Mesothelial cell of epicardium (in vitro differentiated cells): ENCODE measurements around the gene SLC9A5. TPM values are rescaled to one million over a fixed set of nuclear protein-coding genes. Genes with fewer than 3 reads are reported as not detected.

Experiments used
- DNase-seq, 2 experiments: peaks; one replicate each; pipeline ENCODE4 v3.0.0; 2021; ENCODE audit warnings: low spot score in 2 of 2; ENCODE audit not compliant: unreplicated experiment in 2 of 2
- H3K27ac Mint-ChIP-seq: 2 replicates; pipeline ENCODE4 v1.8.0; 2021; ENCODE audit warnings: mixed read lengths
- H3K27me3 Mint-ChIP-seq: 2 replicates; pipeline ENCODE4 v1.8.0; 2021; ENCODE audit warnings: low read depth, mixed read lengths
- H3K36me3 Mint-ChIP-seq: 2 replicates; pipeline ENCODE4 v1.8.0; 2021; ENCODE audit warnings: mixed read lengths
- H3K4me1 Mint-ChIP-seq: 2 replicates; pipeline ENCODE4 v1.8.0; 2021; ENCODE audit warnings: mixed read lengths
- H3K4me3 Mint-ChIP-seq: 2 replicates; pipeline ENCODE4 v1.8.0; 2021; ENCODE audit warnings: mild to moderate bottlenecking, moderate library complexity, mixed read lengths
- H3K9me3 Mint-ChIP-seq: 2 replicates; pipeline ENCODE4 v1.8.0; 2021; ENCODE audit warnings: mixed read lengths
- total RNA-seq: library from RNA; stranded (reverse); gene quantifications from 3 replicates; pipeline ENCODE4 v1.2.1, GENCODE V29; 2021
- TF ChIP-seq, protein P1 (sequence below): fragments of 200-600 bp; sonication (generic); IDR thresholded peaks from one replicate; pipeline ENCODE4 v1.5.0; 2021; ENCODE audit warnings: antibody characterized with exemption; ENCODE audit not compliant: unreplicated experiment

Gene SLC9A5
- total RNA-seq, 1 donor from 2014 or later, result 3.5 TPM

DNA sequence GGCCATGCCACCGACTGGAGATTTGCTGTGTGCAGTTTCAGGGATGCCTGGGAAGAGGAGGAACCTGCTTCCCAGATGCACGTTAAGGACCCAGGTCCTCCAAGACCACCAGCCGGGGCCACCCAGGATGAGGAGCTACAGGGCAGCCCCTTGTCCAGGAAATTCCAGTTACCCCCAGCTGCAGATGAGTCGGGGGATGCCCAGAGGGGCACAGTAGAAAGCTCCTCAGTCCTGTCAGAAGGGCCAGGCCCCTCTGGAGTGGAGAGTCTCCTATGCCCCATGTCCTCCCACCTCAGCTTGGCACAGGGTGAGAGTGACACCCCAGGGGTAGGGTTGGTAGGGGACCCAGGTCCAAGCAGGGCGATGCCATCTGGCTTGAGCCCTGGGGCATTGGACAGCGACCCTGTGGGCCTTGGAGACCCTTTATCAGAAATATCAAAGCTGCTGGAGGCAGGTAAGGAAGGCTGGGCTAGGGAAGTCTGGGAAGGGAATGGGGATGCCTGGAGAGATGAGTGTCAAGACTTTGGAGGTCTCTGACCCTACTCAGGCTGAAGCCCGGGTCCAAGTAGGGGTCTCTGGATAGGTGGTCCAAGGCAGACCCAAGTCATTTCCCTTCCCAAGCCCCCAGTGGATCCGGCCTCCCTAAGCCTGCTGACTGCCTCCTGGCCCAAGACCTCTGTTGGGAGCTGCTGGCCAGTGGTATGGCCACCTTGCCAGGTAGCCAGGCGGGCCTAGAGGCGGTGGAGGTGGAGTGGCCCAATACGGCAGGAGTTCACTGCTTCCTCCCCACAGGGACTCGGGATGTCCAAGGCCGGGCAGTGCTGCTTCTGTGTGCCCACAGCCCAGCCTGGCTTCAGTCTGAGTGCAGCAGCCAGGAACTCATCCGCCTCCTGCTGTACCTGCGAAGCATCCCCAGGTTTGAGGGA lies 31.6 kb downstream of the SLC9A5 start:
- Mint-ChIP-seq H3K4me3 (peak overlapping the region; percentile 24), H3K9me3 (no peaks in the 10 kb centered on the region), H3K36me3 (peaks cover 3% of the 10 kb centered on the region), H3K27ac (no peak overlapping the region), H3K4me1 (peaks cover 5% of the 10 kb centered on the region), H3K27me3 (no peaks in the 10 kb centered on the region)
- DNase-seq, result no peak
- TF ChIP-seq, protein P1, sequence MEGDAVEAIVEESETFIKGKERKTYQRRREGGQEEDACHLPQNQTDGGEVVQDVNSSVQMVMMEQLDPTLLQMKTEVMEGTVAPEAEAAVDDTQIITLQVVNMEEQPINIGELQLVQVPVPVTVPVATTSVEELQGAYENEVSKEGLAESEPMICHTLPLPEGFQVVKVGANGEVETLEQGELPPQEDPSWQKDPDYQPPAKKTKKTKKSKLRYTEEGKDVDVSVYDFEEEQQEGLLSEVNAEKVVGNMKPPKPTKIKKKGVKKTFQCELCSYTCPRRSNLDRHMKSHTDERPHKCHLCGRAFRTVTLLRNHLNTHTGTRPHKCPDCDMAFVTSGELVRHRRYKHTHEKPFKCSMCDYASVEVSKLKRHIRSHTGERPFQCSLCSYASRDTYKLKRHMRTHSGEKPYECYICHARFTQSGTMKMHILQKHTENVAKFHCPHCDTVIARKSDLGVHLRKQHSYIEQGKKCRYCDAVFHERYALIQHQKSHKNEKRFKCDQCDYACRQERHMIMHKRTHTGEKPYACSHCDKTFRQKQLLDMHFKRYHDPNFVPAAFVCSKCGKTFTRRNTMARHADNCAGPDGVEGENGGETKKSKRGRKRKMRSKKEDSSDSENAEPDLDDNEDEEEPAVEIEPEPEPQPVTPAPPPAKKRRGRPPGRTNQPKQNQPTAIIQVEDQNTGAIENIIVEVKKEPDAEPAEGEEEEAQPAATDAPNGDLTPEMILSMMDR, result no peak

DNA sequence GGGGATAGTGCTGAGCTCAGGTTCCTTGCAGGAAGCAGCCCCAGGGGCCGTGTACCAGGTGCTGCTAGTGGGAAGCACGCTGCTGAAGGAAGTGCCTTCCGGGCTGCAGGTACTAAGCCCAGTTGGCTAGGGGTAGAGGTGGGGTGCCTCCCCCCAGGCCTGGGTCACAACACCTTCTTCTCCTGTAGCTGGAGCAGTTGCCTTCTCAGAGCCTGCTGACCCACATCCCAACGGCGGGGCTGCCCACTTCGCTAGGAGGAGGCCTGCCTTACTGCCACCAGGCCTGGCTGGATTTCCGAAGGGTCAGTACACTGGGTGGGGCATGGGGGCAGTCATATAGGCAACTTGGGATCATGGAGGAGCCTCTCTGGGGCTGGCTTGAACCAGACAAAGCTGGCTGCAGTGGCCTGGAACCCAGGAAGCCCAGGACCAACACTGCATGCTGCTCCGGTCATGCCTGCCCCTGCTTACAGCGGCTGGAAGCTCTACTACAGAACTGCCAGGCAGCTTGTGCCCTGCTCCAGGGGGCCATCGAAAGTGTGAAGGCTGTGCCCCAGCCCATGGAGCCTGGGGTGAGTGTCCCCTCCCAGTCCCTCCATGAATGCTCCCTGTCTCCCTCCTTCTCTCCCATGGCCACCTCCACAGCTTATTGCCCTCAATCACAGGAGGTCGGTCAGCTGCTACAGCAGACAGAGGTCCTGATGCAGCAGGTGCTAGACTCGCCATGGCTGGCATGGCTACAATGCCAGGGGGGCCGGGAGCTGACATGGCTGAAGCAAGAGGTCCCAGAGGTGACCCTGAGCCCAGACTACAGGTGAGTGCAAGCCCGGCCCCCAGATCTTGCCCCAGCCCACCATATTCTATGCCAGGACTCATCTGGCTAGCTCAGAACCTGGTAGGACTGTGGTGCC lies 33.0 kb downstream of the SLC9A5 start:
- TF ChIP-seq, protein P1, result no peak
- H3K36me3 Mint-ChIP-seq, result peaks cover 3% of the 10 kb centered on the region
- H3K27me3 Mint-ChIP-seq, result no peaks in the 10 kb centered on the region
- peaks cover 5% of the 10 kb centered on the region for H3K4me1 Mint-ChIP-seq
- no peak overlapping the region for H3K27ac Mint-ChIP-seq
- no peak overlapping the region for H3K4me3 Mint-ChIP-seq
- H3K9me3 Mint-ChIP-seq, result no peaks in the 10 kb centered on the region
- no peak for DNase-seq

DNA sequence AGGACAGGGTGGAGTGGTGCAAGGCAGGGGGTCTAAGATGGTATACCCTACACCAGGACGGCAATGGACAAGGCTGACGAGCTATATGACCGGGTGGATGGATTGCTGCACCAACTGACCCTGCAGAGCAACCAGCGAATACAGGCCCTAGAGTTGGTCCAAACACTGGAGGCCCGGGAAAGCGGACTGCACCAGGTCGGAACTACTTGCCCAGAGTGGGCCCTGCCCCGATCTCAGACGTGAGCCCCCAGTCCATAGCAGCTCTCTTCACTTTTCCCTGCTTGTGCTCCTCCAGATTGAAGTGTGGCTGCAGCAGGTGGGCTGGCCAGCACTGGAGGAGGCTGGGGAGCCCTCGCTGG lies 33.6 kb downstream of the SLC9A5 start:
- Mint-ChIP-seq H3K36me3 (peaks cover 3% of the 10 kb centered on the region), H3K27ac (no peak overlapping the region), H3K9me3 (no peaks in the 10 kb centered on the region), H3K4me3 (no peak overlapping the region), H3K27me3 (no peaks in the 10 kb centered on the region), H3K4me1 (peaks cover 5% of the 10 kb centered on the region)
- TF ChIP-seq, protein P1, result no peak
- DNase-seq, result no peak

DNA sequence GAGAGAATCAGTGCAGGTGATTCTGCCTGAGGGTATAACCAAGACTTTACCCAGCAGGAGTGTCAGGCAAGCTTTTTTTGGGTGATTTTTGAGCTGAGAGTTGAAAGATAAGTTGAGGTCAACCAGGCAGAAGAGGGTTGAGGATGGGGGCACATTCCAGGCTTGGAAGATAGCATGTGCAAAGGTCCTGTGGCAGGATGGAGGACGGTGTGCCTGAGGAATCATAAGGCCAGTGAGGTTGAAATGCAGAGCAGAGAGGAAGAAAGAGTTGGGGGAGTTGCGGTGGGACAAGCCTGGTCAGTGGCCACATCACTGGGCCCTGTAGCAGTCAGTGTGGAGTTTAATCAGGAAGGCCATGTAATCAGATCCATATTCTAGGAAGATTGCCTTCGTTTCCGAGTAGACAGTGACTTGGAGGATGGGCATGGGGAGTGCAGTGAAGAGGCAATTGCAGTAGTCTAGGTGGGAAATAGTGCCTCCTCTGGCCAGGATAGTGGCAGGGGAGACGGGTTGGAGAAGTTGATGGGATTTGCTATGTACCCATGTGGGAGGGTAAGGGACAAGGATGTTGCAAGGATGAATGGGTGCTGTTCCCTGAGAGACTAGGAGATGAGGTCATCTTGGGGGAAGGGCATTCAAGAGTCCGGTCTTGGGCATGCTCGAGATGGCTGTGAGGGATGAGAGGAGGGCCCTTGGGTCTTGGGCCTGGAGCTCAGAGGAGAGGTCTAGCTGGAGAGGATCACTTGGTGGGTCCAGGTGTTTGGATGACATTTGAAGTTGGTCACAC lies 34.5 kb downstream of the SLC9A5 start:
- Mint-ChIP-seq H3K4me1 (peaks cover 3% of the 10 kb centered on the region), H3K4me3 (no peak overlapping the region), H3K27me3 (no peaks in the 10 kb centered on the region), H3K9me3 (no peaks in the 10 kb centered on the region), H3K36me3 (peaks cover 3% of the 10 kb centered on the region), H3K27ac (no peak overlapping the region)
- TF ChIP-seq, protein P1, result no peak
- DNase-seq, result no peak

DNA sequence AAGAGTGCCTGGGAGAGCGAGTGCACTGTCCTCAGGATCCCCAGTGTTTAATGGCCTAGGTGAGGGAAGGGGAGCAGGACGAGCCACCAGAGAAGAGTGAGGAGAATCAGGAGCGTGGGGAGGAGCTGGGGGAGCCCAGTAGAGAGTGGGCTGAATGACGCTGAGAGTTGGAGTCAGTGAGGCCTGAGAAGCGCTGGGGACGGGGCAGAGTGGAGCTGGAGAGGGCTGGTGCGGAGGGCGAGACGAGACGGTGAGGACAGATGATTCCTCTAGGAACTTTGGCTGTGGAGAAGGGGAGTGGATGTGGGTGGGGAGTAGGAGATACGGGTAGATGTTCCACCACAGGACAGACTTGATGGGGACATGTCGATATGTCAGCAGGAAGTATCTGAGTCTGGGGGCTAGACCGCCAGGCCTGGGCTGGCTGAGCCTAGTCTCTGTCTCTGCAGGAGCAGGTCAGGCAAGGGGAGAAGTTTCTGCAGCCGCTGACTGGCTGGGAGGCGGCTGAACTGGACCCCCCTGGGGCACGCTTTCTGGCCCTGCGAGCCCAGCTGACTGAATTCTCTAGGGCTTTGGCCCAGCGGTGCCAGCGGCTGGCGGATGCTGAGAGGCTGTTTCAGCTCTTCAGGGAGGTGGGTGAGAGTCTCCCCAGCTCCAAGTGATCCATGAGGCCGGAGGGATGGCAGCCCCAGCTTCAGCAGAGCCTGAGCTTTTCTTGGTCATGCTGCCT lies 35.2 kb downstream of the SLC9A5 start:
- Mint-ChIP-seq H3K9me3 (no peaks in the 10 kb centered on the region), H3K36me3 (peaks cover 3% of the 10 kb centered on the region), H3K27me3 (no peaks in the 10 kb centered on the region), H3K4me1 (no peaks in the 10 kb centered on the region), H3K4me3 (no peak overlapping the region), H3K27ac (no peak overlapping the region)
- TF ChIP-seq, protein P1, result no peak
- DNase-seq, result no peak
